H54 (cell line): Measurements from ENCODE around the gene ZDHHC17.

ENCODE experiments used
- DNase-seq: peaks from one replicate; pipeline ENCODE4 v3.0.0; 2011; ENCODE audit warnings: low spot score, mixed read lengths; ENCODE audit not compliant: insufficient read length
- FAIRE-seq: peaks from 3 replicates; lab custom pipeline; 2011; peaks lifted over from hg19 to GRCh38; lab: Jason Lieb, UNC
- POLR2A ChIP-seq: IDR thresholded peaks from 2 replicates; pipeline ENCODE4 v1.6.1; 2011; ENCODE audit warnings: low read depth, mild to moderate bottlenecking, low read length

Gene ZDHHC17

DNA sequence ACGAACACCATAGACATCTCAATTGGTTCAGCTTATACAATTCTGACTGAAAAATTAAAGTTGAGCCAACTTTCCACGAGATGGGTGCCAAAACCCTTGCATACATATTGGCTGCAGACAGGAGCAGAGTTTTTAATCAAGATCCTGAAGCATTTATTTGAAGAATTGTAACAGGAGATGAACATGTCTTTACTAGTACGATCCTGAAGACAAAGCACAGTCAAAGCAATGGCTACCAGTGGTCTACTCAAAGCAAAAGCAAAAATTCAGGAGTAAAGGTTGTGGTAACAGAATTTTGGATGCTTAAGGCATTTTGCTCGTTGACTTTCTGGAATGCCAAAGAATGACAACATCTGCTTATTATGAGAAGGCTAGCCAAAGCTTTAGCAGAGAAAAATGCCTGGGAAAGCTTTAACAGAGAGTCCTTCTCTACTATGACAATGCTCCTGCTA lies 20.7 kb downstream of the ZDHHC17 start:
- no peak for DNase-seq
- FAIRE-seq: no peak
- no peak for TF ChIP-seq POLR2A

GRCh38 chr12:76785407-76785806 lies 21.5 kb downstream of the ZDHHC17 start:
- no peak for DNase-seq
- no peak for TF ChIP-seq POLR2A
- peak; percentile 27 for FAIRE-seq

DNA sequence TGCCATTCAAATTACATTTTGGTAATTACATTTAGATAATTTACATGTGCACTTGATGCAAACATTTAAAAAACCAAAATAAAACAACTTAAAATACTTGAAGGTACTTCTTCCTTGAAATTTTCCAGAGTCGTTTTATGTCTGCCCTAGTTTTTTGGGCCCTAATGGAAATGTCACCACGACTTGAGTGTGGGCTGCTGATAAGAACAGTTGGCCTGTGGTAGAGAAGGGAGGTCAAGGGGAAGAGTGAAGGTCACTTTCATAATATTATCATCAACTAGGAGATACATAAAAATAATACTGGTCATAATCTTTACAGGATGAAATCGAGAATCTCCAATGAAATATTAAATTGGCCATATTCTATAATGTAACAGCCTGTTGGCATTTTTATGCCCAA lies 23.1 kb downstream of the ZDHHC17 start:
- TF ChIP-seq POLR2A: no peak
- no peak for DNase-seq
- FAIRE-seq: no peak

DNA sequence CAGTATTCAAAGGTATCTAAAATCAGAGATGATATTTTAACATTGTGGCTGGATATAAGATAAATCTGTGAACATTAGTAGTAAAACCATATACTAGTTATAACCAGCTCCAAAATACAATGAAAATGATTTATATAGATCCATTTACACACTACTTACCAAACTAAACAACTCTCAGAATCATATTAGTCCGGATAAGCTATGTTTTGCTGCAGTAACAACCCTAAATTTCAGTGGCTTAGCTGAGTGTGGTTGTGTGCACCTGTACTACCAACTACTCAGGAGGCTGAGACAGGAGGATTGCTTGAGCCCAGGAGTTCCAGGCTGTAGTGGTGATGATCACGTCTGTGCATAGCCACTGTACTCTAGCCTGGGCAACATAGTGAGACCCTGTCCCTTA lies 23.8 kb downstream of the ZDHHC17 start:
- FAIRE-seq (no peak), DNase-seq (no peak)
- TF ChIP-seq POLR2A: no peak

DNA sequence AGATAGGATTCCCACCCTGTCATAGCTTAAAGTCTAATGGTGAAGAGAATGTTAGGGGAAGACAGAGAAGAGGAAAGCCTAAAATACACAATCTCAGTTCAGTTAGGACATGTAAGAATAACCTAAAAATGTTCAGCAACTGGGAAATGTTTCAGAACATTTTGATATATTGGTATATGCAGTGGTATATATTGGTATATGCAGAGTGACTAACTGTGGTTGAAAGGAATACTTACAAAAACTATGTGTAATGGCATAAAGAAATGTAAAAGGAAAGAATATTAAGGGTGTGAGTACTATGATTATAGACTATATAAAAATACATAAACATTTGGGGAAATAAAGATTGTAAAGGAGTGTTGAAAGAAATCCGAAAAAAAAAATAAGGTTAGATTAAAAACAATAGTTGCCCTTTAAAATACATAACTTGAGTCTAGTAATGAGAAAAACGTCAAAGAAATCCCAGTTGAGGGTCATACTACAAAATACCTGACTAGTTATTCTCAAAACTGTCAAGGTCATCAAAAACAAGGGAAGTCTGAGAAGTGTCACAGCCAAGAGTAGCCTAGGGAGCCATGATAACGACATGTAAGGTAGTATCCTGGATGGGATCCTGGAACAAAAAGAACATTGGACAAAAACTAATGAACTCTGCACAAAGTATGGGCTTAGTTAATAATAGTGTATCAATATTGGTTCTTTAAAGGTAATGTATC lies 25.6 kb downstream of the ZDHHC17 start:
- no peak for FAIRE-seq
- no peak for DNase-seq
- TF ChIP-seq POLR2A: no peak

DNA sequence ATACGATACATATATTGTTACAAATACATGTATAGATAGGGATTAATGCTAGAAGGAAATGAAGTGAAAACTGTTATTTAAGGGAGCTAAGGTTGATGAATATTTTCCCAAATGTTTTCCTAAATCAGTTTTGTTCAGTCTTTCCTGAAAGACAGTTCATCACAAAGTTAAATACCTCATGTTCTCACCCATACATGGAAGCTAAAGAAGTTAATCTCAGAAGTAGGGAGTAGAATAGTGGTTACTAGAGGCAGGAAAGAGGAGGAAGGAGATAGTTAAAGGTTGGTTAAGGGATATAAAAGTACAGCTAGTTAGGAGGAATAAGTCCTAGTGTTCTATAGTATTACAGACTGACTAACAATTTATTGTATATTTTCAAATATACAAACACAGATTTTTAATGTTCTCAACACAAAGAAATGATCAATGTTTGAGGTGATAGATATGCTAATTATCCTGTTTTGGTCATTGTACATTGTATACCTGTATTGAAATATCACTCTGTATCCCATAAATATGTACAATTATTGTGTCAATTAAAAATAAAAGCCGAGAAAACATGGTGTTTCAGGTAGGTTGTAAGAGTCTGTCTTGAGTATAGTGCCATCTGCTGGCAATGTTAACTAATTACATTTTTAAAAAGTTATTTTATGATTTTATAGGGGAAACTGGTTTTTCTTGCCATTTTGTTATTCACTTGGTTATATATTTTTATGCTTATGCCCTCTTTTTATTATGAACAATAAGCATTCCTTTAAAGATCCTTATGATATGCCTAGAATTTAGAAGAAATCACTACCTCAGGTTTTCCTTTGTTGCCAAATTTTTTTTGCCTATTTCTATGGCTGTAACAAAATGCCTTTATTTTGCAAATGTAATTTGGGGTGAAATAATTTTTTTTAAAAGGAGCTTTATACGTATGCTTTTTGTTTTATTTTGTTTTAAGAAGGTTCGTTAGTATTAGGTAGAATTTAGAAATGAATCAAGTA lies 26.9 kb downstream of the ZDHHC17 start:
- DNase-seq (no peak), FAIRE-seq (no peak)
- no peak for TF ChIP-seq POLR2A

DNA sequence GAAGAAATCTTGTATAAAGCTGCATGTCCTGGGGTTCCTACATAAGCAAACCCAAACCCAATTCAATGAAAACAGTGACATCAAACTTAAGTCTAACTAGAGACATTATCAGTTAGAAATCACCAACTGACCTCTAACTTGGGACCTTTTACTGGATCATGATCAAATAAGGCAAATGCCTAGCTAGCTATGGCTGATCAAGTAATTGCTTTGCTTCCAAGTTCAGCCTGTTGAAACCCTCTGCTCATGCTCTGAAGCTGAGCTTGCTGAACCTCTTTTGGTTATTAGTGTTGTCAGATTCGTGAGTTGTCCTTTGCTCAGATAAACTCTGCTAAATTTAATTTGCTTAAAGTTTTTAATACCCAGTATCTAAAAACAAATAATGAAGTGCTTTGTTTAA lies 28.9 kb downstream of the ZDHHC17 start:
- TF ChIP-seq POLR2A: no peak
- FAIRE-seq (no peak), DNase-seq (no peak)

DNA sequence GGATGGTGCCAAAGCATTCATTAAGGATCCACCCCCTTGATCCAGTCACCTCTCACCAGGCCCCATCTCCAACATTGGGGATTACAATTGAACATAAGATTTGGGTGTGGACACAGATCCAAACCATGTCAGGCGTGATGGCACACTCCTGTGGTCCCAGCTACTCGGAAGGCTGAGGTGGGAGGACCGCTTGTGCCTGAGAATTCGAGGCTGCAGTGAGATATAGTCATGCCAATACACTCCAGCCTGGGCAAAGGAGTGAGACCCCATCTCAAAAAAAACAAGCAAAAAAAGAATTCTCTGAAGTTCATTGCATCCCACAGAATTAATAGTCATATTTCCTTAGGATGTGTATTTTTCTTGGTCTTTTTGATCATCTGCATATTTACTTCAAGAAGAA lies 34.9 kb downstream of the ZDHHC17 start:
- DNase-seq (no peak), FAIRE-seq (no peak)
- no peak for TF ChIP-seq POLR2A

DNA sequence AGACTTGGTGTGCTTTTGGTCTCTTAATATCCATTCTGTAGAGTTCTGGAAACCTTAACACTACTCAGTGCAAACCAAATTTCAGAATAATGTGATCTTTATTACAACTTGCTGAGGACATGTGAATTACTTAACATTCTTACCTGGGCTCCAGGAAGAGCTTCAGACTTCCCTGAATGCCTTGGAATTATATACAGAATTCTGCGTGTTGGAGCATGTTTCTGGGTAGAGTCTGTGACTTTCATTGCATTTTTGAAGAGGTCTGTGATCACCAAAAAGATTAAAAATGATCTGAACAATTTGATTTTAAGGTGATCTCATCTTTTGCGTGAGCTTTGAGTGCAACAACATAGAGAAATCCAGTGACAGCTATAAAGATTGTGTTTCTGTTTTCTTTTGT lies 35.4 kb downstream of the ZDHHC17 start:
- FAIRE-seq (no peak), DNase-seq (no peak)
- no peak for TF ChIP-seq POLR2A

DNA sequence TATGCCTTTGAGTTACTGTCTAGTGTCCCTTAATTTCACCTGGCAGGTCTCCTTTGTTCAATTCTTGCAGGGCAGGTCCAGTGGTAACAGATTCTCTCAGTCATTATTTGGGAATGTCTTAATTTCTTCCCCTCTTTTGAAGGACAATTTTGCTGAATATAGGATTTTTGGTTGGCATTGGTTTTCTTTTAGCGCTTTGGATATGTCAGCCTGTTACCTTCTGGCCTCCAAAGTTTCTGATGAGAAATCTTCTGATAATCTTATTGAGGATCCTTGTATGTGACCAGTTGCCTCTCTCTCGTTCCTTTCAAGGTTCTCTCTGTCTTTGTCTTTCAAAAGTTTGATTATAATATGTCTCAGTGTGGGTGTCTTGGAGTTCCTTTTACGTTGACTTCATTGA lies 38.1 kb downstream of the ZDHHC17 start:
- FAIRE-seq: no peak
- no peak for TF ChIP-seq POLR2A
- DNase-seq: no peak

- FAIRE-seq (no peak), DNase-seq (no peak)
- TF ChIP-seq POLR2A: no peak
Measured at GRCh38 chr12:76804435-76804976, 40.6 kb downstream of the ZDHHC17 start.

GRCh38 chr12:76810671-76811419 lies 46.9 kb downstream of the ZDHHC17 start:
- DNase-seq: no peak
- no peak for TF ChIP-seq POLR2A
- no peak for FAIRE-seq

DNA sequence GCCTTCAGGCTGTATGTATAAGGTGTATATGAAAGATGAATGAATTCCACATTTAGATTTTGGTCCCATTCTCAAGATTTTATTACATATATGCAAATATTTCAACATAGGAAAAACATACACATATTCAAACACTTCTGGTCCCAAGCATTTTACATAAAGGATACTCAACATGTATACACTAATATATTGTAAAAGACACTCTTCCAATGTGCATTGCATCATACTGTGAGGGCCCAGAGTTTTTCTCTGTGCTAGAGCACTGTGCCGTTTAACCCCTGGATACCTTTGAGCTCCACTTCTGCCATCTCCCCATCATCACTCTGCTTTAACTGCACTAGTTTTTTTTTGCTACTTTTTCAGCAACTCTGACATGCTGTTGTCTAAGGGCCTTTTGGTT lies 48.1 kb downstream of the ZDHHC17 start:
- FAIRE-seq: no peak
- no peak for DNase-seq
- no peak for TF ChIP-seq POLR2A
